Esophagus muscularis mucosa (tissue), 4 donors: ENCODE measurements around the gene LRRC56. TPM values are rescaled to one million over a fixed set of nuclear protein-coding genes. Genes with fewer than 3 reads are reported as not detected.
"Not testable (repeated sequence)": the region's sequence is repeated elsewhere in the genome, so short reads cannot be mapped to it uniquely, and the experiment has no call there.

Source experiments
- DNase-seq: peaks from one replicate; pipeline ENCODE4 v3.0.0-alpha.2; 2017; ENCODE audit errors: extremely low spot score
- H3K27ac ChIP-seq, 4 donors: fragments of 200-600 bp; sonication (generic); replicated peaks in 1 of 4; 1 replicate in 3 of 4; 2 replicates in 1 of 4; pipeline ENCODE4 v1.5.1; 2016 to 2019; ENCODE audit warnings: mild to moderate bottlenecking in 1 of 4
- H3K27me3 ChIP-seq, 4 donors: fragments of 200-600 bp; sonication (generic); one replicate each; pipeline versions ENCODE4 v1.5.1 to v1.6.0; 2016 to 2019
- H3K36me3 ChIP-seq, 4 donors: fragments of 200-600 bp; sonication (generic); one replicate each; pipeline ENCODE4 v1.5.1; 2016 to 2019
- H3K4me1 ChIP-seq, 4 donors: fragments of 200-600 bp; sonication (generic); one replicate each; pipeline ENCODE4 v1.5.1; 2016 to 2019
- H3K4me3 ChIP-seq, 4 donors: fragments of 200-600 bp; sonication (generic); 1 replicate in 2 of 4; 2 replicates in 2 of 4; pipeline ENCODE4 v1.5.1; 2016 to 2019; ENCODE audit warnings: mild to moderate bottlenecking in 4 of 4, moderate library complexity in 1 of 4
- H3K9me3 ChIP-seq, 4 donors: fragments of 200-600 bp; sonication (generic); 1 replicate in 3 of 4; 2 replicates in 1 of 4; pipeline ENCODE4 v1.5.1; 2016 to 2019
- CTCF ChIP-seq, 3 experiments: fragments of 200-600 bp in 2 of 3; fragments of 450-650 bp in 1 of 3; sonication (generic) in 2 of 3; IDR thresholded peaks; one replicate each; pipeline ENCODE4 v1.5.1; 2017 to 2019; ENCODE audit warnings: antibody characterized with exemption in 3 of 3, mild to moderate bottlenecking in 2 of 3, moderate library complexity in 1 of 3
- EP300 ChIP-seq: sonication (generic); formaldehyde crosslinking; IDR thresholded peaks from one replicate; pipeline ENCODE4 v1.6.1; 2017; ENCODE audit warnings: antibody characterized with exemption
- POLR2A ChIP-seq: fragments of 450-650 bp; IDR thresholded peaks from one replicate; pipeline ENCODE4 v1.6.1; 2017; ENCODE audit warnings: antibody characterized with exemption, moderate library complexity, mild to moderate bottlenecking, low read depth
- POLR2AphosphoS5 ChIP-seq, 2 donors: sonication (generic); formaldehyde crosslinking; IDR thresholded peaks; one replicate each; pipeline ENCODE4 v1.6.1; 2017; ENCODE audit warnings: antibody characterized with exemption in 2 of 2
- WGBS: methylation state at CpG from one replicate; pipeline ENCODE4 v1.1.5; 2018; 5-methylcytosine and 5-hydroxymethylcytosine counted together
- intact Hi-C: fragments of 100-400 bp; cut with DNase I; formaldehyde crosslinking; loops from one replicate; pipeline ENCODE4 v1.15.1; 2023
- total RNA-seq, 4 donors: library from RNA; depleted of rRNA; stranded (reverse); fragments of >200 nt; gene quantifications; one replicate each; pipeline versions ENCODE4 v1.1.0 to v1.2.1, GENCODE V29; 2016

The LRRC56 gene
- total RNA-seq, 4 donors from 2014 or later, result 0.19 to 0.33 TPM; not detected in 2

- H3K4me1 ChIP-seq, result peaks cover 11 to 26% (median 25%) of the 10 kb centered on the region in 4 donors
- intact Hi-C loops, result no loop called here
These were observed 32.0 kb downstream of the LRRC56 start for GRCh38 chr11:569158-569885.

GRCh38 chr11:571802-572185, 34.5 kb downstream of the LRRC56 start:
- TF ChIP-seq POLR2AphosphoS5 (IDR thresholded peaks at IDR 0.05) (no peak), POLR2A (no peak), EP300 (no peak), CTCF (IDR thresholded peaks at IDR 0.05) (no peak)
- no peaks in the 10 kb centered on the region for H3K9me3 ChIP-seq

More at GRCh38 chr11:569158-569885, 32.0 kb downstream of the LRRC56 start:
- Histone ChIP-seq H3K27me3 (no peaks in the 10 kb centered on the region), H3K4me3 (peak overlapping the region; percentile 67 to 90 (median 78)), H3K9me3 (no peaks in the 10 kb centered on the region), H3K36me3 (no peaks in the 10 kb centered on the region), H3K27ac (peak overlapping the region; percentile 87 to 94 (median 92))
- WGBS, result 71% methylated on average over 18 of the region's 36 CpGs
- no peak for TF ChIP-seq POLR2A
- no peak for TF ChIP-seq POLR2AphosphoS5 (IDR thresholded peaks at IDR 0.05)
- no peak for TF ChIP-seq EP300
- no peak for TF ChIP-seq CTCF (IDR thresholded peaks at IDR 0.05)
- DNase-seq, result no peak

GRCh38 chr11:573146-573759, 35.9 kb downstream of the LRRC56 start:
- Histone ChIP-seq H3K27ac (peak overlapping the region in 1 of 4 donors; percentile 65), H3K4me1 (peaks cover 29 to 44% (median 39%) of the 10 kb centered on the region in 4 donors), H3K4me3 (no peak overlapping the region), H3K9me3 (no peaks in the 10 kb centered on the region), H3K36me3 (no peaks in the 10 kb centered on the region), H3K27me3 (no peaks in the 10 kb centered on the region)
- DNase-seq, result no peak
- 93% methylated on average over 9 of the region's 16 CpGs for WGBS
- TF ChIP-seq EP300 (no peak), POLR2A (no peak), POLR2AphosphoS5 (IDR thresholded peaks at IDR 0.05) (no peak), CTCF (IDR thresholded peaks at IDR 0.05) (no peak)
- intact Hi-C loops, result no loop called here

More at GRCh38 chr11:571802-572185, 34.5 kb downstream of the LRRC56 start:
- DNase-seq, result no peak
- Histone ChIP-seq H3K36me3 (no peaks in the 10 kb centered on the region), H3K4me1 (peaks cover 21 to 40% (median 38%) of the 10 kb centered on the region in 4 donors), H3K4me3 (no peak overlapping the region), H3K27ac (no peak overlapping the region), H3K27me3 (no peaks in the 10 kb centered on the region)
- intact Hi-C loops, result no loop called here
- WGBS, result 73% methylated on average over 8 of the region's 8 CpGs

GRCh38 chr11:574031-574570, 36.8 kb downstream of the LRRC56 start:
- H3K27me3 ChIP-seq, intact Hi-C loops, H3K9me3 ChIP-seq, DNase-seq, H3K36me3 ChIP-seq: not testable (repeated sequence)
- peak overlapping the region in 1 of 4 donors; percentile 5 for H3K27ac ChIP-seq
- H3K4me1 ChIP-seq, result peaks cover 35 to 48% (median 44%) of the 10 kb centered on the region in 4 donors
- TF ChIP-seq POLR2AphosphoS5 (IDR thresholded peaks at IDR 0.05), result peak in 1 of 2 donors; percentile 15
- 71% methylated on average over 13 of the region's 14 CpGs for WGBS
- H3K4me3 ChIP-seq, result peak overlapping the region in 1 of 4 donors; percentile 94
